Stimulated activated naive CD8-positive, alpha-beta T cell treated with anti-CD3 and anti-CD28 coated beads, Interleukin-15, amount 100 ng/mL, for 72 hours (primary cell): Measurements from ENCODE around the gene WASL.

Experiments
- ATAC-seq: fragments of 150-1000 bp; cut with Tn5 transposase; 2 replicates; pipeline ENCODE4 v1.10.0; 2021; ENCODE audit warnings: mild to moderate bottlenecking, moderate library complexity
- DNase-seq, 2 donors: peaks; one replicate each; pipeline ENCODE4 v3.0.0; 2021 to 2022
- H3K27ac Mint-ChIP-seq, 2 donors: one replicate each; pipeline ENCODE4 v1.8.0; 2022; ENCODE audit warnings: mild to moderate bottlenecking in 2 of 2, mixed read lengths in 2 of 2, moderate library complexity in 2 of 2
- H3K27me3 Mint-ChIP-seq: one replicate; pipeline ENCODE4 v1.8.0; 2022; ENCODE audit warnings: mixed read lengths
- H3K4me1 Mint-ChIP-seq: one replicate; pipeline ENCODE4 v1.8.0; 2022; ENCODE audit warnings: mild to moderate bottlenecking, mixed read lengths
- H3K4me3 Mint-ChIP-seq, 2 donors: one replicate each; pipeline ENCODE4 v1.8.0; 2022; ENCODE audit warnings: mild to moderate bottlenecking in 2 of 2, mixed read lengths in 2 of 2, moderate library complexity in 1 of 2
- H3K9me3 Mint-ChIP-seq, 2 donors: one replicate each; pipeline ENCODE4 v1.8.0; 2022; ENCODE audit warnings: mixed read lengths in 2 of 2

The WASL gene

DNA sequence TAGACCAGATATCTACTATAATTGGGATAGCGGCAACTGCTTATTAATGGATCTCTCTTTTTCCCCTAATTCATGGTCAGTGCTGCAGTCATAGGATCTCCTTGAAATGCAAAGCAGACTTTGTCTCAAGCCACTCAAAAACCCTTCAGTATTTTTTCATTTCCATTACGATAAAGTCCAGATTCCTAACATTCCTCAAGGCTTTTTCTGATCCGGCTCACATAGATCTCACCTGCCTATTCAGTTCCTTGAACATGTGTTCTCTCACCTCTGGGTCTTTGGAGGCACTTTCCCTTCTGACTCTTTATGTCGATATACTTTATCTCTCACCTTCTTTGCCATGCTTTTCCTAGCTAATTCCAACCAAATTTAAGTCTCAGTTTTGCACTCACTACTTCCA lies 25.7 kb upstream of the WASL start:
- peaks cover 9% of the 10 kb centered on the region for H3K4me1 Mint-ChIP-seq
- H3K27ac Mint-ChIP-seq: no peak overlapping the region
- peaks cover 8% of the 10 kb centered on the region for H3K27me3 Mint-ChIP-seq
- ATAC-seq: no peak
- no peak for DNase-seq
- no peak overlapping the region for H3K4me3 Mint-ChIP-seq
- no peaks in the 10 kb centered on the region for H3K9me3 Mint-ChIP-seq

- Mint-ChIP-seq H3K4me1 (peaks cover 9% of the 10 kb centered on the region), H3K27ac (no peak overlapping the region), H3K4me3 (no peak overlapping the region), H3K9me3 (no peaks in the 10 kb centered on the region), H3K27me3 (peaks cover 16% of the 10 kb centered on the region)
- ATAC-seq (no peak), DNase-seq (no peak)
Observed at GRCh38 chr7:123773481-123773880, 24.7 kb upstream of the WASL start.

DNA sequence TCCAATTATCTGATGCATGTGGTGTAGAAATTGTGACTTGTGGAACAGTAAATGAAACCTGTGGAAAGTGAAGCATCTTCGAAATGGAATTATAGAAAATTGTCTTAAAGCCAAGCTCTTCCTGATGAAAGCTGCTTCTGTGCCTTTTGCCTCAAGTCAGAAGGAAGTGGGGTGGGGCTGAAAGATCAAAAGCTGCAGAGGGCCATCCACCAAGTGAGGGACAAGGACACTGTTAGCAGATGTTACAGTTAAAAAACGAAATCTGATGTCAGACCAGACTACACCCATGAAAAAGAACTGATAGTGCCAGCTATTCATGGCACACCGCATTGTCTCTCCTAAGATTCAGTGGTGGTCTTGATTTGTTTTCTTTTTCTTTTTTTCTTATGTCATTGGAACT lies 23.8 kb upstream of the WASL start:
- no peak for ATAC-seq
- Mint-ChIP-seq H3K4me1 (peaks cover 9% of the 10 kb centered on the region), H3K27ac (no peak overlapping the region)

GRCh38 chr7:123771846-123772245 lies 23.0 kb upstream of the WASL start:
- H3K4me1 Mint-ChIP-seq: peaks cover 9% of the 10 kb centered on the region
- no peak overlapping the region for H3K27ac Mint-ChIP-seq
- no peak for ATAC-seq
- H3K9me3 Mint-ChIP-seq: no peaks in the 10 kb centered on the region
- no peak for DNase-seq
- no peak overlapping the region for H3K4me3 Mint-ChIP-seq
- peaks cover 16% of the 10 kb centered on the region for H3K27me3 Mint-ChIP-seq

More for the DNA sequence above, 23.8 kb upstream of the WASL start:
- Mint-ChIP-seq H3K27me3 (peaks cover 16% of the 10 kb centered on the region), H3K9me3 (no peaks in the 10 kb centered on the region), H3K4me3 (no peak overlapping the region)
- no peak for DNase-seq

DNA sequence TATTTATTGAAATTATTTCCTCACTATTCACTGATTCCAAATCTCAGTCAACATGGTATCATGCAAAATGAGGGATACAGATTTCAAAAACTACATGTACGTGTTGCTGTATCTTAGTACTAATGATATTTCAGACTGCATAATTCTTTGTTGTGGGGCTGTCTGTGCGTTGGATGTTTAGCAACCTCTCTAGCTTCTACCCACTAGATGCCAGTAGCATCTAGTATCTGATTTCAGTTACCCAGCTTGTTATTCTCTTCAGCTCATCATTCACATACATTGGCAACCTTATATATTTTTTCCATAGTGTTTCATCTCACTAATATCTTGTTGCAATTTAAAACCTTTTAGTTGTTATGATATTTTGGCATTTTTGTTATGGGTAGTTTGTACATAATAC lies 22.5 kb upstream of the WASL start:
- no peak overlapping the region for H3K4me3 Mint-ChIP-seq
- H3K9me3 Mint-ChIP-seq: no peaks in the 10 kb centered on the region
- peaks cover 16% of the 10 kb centered on the region for H3K27me3 Mint-ChIP-seq
- DNase-seq: no peak
- ATAC-seq: no peak
- H3K27ac Mint-ChIP-seq: no peak overlapping the region
- H3K4me1 Mint-ChIP-seq: peaks cover 9% of the 10 kb centered on the region

DNA sequence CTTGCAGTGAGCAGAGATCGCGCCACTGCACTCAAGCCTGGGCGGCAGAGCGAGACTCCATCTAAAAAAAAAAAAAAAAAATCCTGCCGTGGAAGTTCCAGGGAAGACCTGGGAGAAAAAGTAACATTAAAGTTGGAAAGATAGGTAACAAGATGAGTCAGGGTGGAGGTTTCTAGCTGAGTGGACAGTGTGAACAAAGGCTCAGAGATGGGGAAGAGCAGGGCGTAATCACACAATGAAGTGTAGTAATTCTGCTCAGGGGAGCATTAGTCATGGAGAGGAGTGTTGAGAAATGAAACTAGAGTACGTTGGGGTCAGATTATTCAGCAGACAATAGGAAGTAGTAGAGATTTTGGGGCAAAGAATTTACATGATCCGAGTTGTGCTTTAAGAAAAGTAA lies 21.6 kb upstream of the WASL start:
- Mint-ChIP-seq H3K27me3 (peaks cover 16% of the 10 kb centered on the region), H3K27ac (no peak overlapping the region), H3K4me3 (no peak overlapping the region), H3K4me1 (peaks cover 9% of the 10 kb centered on the region), H3K9me3 (no peaks in the 10 kb centered on the region)
- DNase-seq: no peak
- peak; percentile 88 for ATAC-seq

- Mint-ChIP-seq H3K27me3 (peaks cover 16% of the 10 kb centered on the region), H3K9me3 (no peaks in the 10 kb centered on the region), H3K27ac (no peak overlapping the region), H3K4me3 (no peak overlapping the region), H3K4me1 (peaks cover 9% of the 10 kb centered on the region)
- DNase-seq (no peak), ATAC-seq (no peak)
Observed at GRCh38 chr7:123769371-123769770, 20.6 kb upstream of the WASL start.

DNA sequence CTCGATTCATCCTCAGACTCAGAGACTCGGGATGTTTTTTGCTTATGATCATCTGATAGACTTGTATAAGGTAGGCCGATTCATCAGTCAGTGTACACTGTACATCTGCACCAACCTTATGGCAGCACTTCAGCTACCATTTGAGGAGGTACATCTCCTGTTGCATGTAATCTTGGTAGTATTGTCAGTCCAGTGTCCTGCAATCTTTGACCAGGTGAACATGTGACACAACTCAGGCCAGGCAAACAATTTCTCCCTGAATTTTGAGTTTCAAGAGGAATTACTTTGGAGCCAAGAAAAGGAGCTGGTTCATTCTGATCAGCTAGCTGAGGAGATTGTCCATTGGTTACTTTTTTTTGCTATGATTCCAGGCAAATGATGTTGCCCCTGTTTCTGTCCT lies 19.7 kb upstream of the WASL start:
- ATAC-seq (no peak), DNase-seq (no peak)
- Mint-ChIP-seq H3K27ac (no peak overlapping the region), H3K9me3 (peaks cover 5 to 7% of the 10 kb centered on the region in 2 donors), H3K4me3 (no peak overlapping the region), H3K4me1 (peaks cover 9% of the 10 kb centered on the region), H3K27me3 (peaks cover 16% of the 10 kb centered on the region)

GRCh38 chr7:123763191-123763661 lies 14.4 kb upstream of the WASL start:
- H3K27me3 Mint-ChIP-seq: peaks cover 8% of the 10 kb centered on the region
- peaks cover 5 to 14% of the 10 kb centered on the region in 2 donors for H3K9me3 Mint-ChIP-seq
- DNase-seq (no peak), ATAC-seq (no peak)
- no peaks in the 10 kb centered on the region for H3K4me1 Mint-ChIP-seq
- no peak overlapping the region for H3K27ac Mint-ChIP-seq
- no peak overlapping the region for H3K4me3 Mint-ChIP-seq

- no peak overlapping the region for H3K4me3 Mint-ChIP-seq
- H3K27ac Mint-ChIP-seq: no peak overlapping the region
- H3K4me1 Mint-ChIP-seq: no peaks in the 10 kb centered on the region
- no peak for DNase-seq
- no peak for ATAC-seq
- H3K27me3 Mint-ChIP-seq: peaks cover 8% of the 10 kb centered on the region
- H3K9me3 Mint-ChIP-seq: peaks cover 5 to 14% of the 10 kb centered on the region in 2 donors
Observed at GRCh38 chr7:123761729-123762128, 12.9 kb upstream of the WASL start.

DNA sequence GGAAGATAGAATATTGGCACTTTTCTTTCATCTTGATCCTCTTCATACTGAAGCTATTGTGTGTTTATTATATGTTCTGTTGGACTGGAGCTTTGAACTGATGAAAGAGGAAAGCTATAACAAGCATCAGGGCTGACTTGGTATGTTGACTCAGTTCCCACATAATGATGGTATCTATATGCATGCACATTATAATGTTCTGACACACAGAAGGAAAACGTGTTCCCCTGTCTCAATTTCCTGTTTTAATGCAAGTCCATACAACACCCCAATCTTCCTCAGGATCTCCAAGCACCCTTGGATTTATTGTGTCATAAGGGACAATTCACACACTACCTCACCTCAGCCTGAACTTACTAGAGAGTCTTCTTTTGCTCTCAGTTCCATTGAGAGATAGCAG lies 8.3 kb upstream of the WASL start:
- no peak for DNase-seq
- peaks cover 26% of the 10 kb centered on the region for H3K4me1 Mint-ChIP-seq
- H3K4me3 Mint-ChIP-seq: no peak overlapping the region
- ATAC-seq: no peak
- H3K27ac Mint-ChIP-seq: no peak overlapping the region
- peaks cover 0 to under 1% of the 10 kb centered on the region in 2 donors for H3K9me3 Mint-ChIP-seq
- H3K27me3 Mint-ChIP-seq: peaks cover 6% of the 10 kb centered on the region

GRCh38 chr7:123755338-123755737 lies 6.5 kb upstream of the WASL start:
- ATAC-seq (peak; percentile 50), DNase-seq (no peak)
- Mint-ChIP-seq H3K4me1 (peaks cover 36% of the 10 kb centered on the region), H3K27me3 (no peaks in the 10 kb centered on the region), H3K9me3 (no peaks in the 10 kb centered on the region), H3K27ac (no peak overlapping the region), H3K4me3 (no peak overlapping the region)

DNA sequence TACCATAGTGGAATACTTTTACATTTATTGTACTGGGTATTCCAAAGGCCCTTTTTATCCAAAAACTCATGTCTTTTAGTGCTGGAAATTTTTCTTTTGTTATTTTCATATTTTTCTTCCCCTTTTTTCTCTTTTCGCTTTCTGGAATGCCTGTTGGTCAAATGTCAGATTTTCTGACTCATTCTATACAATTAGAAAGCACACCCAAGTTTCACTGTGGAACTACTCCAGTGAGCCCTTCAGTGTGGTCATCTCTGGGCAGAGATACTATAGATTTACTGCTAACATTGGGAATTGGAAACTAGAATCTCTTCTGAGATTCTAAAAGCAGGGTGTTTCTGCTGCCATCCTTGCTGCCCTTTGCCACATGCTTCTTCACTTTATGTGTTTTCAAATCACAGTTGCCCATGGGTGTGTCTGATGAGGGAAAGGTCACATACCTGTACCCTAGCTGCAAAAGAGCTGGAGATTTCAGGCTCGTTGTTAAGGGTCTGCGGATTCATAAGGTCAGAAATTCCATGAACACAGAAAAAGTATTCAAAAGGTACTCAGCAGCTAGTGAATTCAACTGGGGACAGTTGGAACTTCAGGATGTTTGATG lies 5.6 kb upstream of the WASL start:
- no peaks in the 10 kb centered on the region for H3K9me3 Mint-ChIP-seq
- H3K4me1 Mint-ChIP-seq: peaks cover 42% of the 10 kb centered on the region
- DNase-seq: no peak
- no peaks in the 10 kb centered on the region for H3K27me3 Mint-ChIP-seq
- no peak overlapping the region for H3K4me3 Mint-ChIP-seq
- H3K27ac Mint-ChIP-seq: no peak overlapping the region
- ATAC-seq: no peak

GRCh38 chr7:123752534-123752933 lies 3.7 kb upstream of the WASL start:
- no peak overlapping the region for H3K4me3 Mint-ChIP-seq
- peaks cover 43% of the 10 kb centered on the region for H3K4me1 Mint-ChIP-seq
- no peak for DNase-seq
- no peak overlapping the region for H3K27ac Mint-ChIP-seq
- H3K27me3 Mint-ChIP-seq: no peaks in the 10 kb centered on the region
- H3K9me3 Mint-ChIP-seq: no peaks in the 10 kb centered on the region
- no peak for ATAC-seq

DNA sequence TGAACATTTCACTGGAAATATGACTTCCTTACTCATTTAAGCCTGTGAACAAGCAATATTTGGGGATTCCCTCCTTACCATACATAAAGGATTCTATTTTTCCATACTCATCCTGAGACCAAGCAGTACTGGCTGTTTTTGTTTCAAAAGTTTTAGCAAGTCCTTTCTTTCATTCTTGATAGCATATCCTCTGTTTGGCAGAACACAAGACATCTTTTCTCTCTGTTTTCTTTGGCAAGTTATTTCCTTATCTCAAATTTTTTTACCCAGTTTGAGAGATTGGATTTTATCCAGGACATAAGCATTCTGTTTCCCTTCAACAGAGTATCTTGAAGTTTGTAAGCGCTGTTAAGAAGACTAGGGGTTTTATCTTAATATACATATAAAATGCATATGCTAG lies 3.0 kb upstream of the WASL start:
- H3K27ac Mint-ChIP-seq: no peak overlapping the region
- peaks cover 44% of the 10 kb centered on the region for H3K4me1 Mint-ChIP-seq
- no peak for ATAC-seq
- DNase-seq: no peak
- H3K27me3 Mint-ChIP-seq: no peaks in the 10 kb centered on the region
- peak overlapping the region in 1 of 2 donors; percentile 40 for H3K4me3 Mint-ChIP-seq
- no peaks in the 10 kb centered on the region for H3K9me3 Mint-ChIP-seq

GRCh38 chr7:123750389-123751230 lies 1.8 kb upstream of the WASL start:
- Mint-ChIP-seq H3K4me1 (peaks cover 50% of the 10 kb centered on the region), H3K9me3 (no peaks in the 10 kb centered on the region), H3K27ac (no peak overlapping the region), H3K27me3 (no peaks in the 10 kb centered on the region), H3K4me3 (peak overlapping the region in 1 of 2 donors; percentile 54)
- ATAC-seq (no peak), DNase-seq (no peak)
